Astrocyte of the spinal cord (primary cell): ENCODE measurements around the gene CTNNB1.

Experiments
- DNase-seq: peaks from one replicate; pipeline ENCODE4 v3.0.0; 2011; ENCODE audit warnings: low read depth, low spot score
- H3K4me3 ChIP-seq: 2 replicates; pipeline ENCODE4 v1.5.1; 2011; ENCODE audit warnings: low read depth, mild to moderate bottlenecking, low read length, moderate library complexity
- CTCF ChIP-seq: IDR thresholded peaks from 2 replicates; pipeline ENCODE4 v1.5.1; 2012; ENCODE audit warnings: low read depth, mild to moderate bottlenecking, low read length, inconsistent platforms
- in situ Hi-C: cut with HindIII; loops from 2 replicates; pipeline ENCODE4 v1.10.0; 2017; ENCODE audit warnings: low sequenced_read_pairs

Gene CTNNB1

GRCh38 chr3:41198950-41199865 is at the start of gene CTNNB1:
CTNNB1 (plus strand) TSS chr3:41199505; CDS start chr3:41224069, 24,564 bp downstream.
- DNase-seq: peak; percentile 98

GRCh38 chr3:41155834-41156233 is 43.5 kb upstream of the CTNNB1 start:
- no peak overlapping the region for H3K4me3 ChIP-seq
- DNase-seq: no peak
- no peak for TF ChIP-seq CTCF
- in situ Hi-C loops: no loop called here

More at GRCh38 chr3:41198950-41199865, at the start of gene CTNNB1:
- peak within 1 kb of the TSS; percentile 97 for H3K4me3 ChIP-seq
- TF ChIP-seq CTCF: no peak
- in situ Hi-C loops: no loop called here

- DNase-seq: no peak
- no peak for TF ChIP-seq CTCF
- H3K4me3 ChIP-seq: no peak overlapping the region
- in situ Hi-C loops: no loop called here
These were observed 40.4 kb upstream of the CTNNB1 start for GRCh38 chr3:41158947-41159346.

GRCh38 chr3:41159588-41160189 is 39.6 kb upstream of the CTNNB1 start:
- DNase-seq: no peak
- no peak overlapping the region for H3K4me3 ChIP-seq
- in situ Hi-C loops: no loop called here
- no peak for TF ChIP-seq CTCF

GRCh38 chr3:41162541-41162940 is 36.8 kb upstream of the CTNNB1 start:
- no peak for TF ChIP-seq CTCF
- no peak for DNase-seq
- in situ Hi-C loops: no loop called here

GRCh38 chr3:41163006-41163405 is 36.3 kb upstream of the CTNNB1 start:
- TF ChIP-seq CTCF: no peak
- H3K4me3 ChIP-seq: no peak overlapping the region
- no peak for DNase-seq
- in situ Hi-C loops: no loop called here

More at GRCh38 chr3:41162541-41162940, 36.8 kb upstream of the CTNNB1 start:
- H3K4me3 ChIP-seq: no peak overlapping the region
